ENCODE results near the gene ASPA. TPM values are rescaled to one million over a fixed set of nuclear protein-coding genes. Genes with fewer than 3 reads are reported as not detected.

The ASPA gene
- total and polyA plus RNA-seq, 2 donors (not counting 3 experiments of a cell fraction or from before 2014, with no cell fraction given) = 0.01 TPM; not detected in 1

- no peaks in the 10 kb centered on the region for H3K27me3 ChIP-seq (ENCODE audit: control insufficient read depth in 2 of 2, insufficient read depth in 2 of 2, low read length in 2 of 2)
- H3K9me1 ChIP-seq (replicated peaks; ENCODE audit: control insufficient read depth, extremely low read depth, insufficient read depth, low read length) = no peaks in the 10 kb centered on the region
- intact Hi-C loops (cut with micrococcal nuclease) (no loop called here), dilution Hi-C loops (cut with MboI; ENCODE audit: extremely low pct_ligation_motif_present, low sequenced_read_pairs) (no loop called here)
- no peak for FAIRE-seq
- H3K79me2 ChIP-seq (ENCODE audit: control insufficient read depth, insufficient read depth, low read length) = no peaks in the 10 kb centered on the region
- H4K20me1 ChIP-seq (replicated peaks; ENCODE audit: control insufficient read depth, extremely low read depth, insufficient read depth, low read length) = no peaks in the 10 kb centered on the region
- BruUV-seq (replicated peaks) = no TSS peak
- H3K36me3 ChIP-seq (ENCODE audit: control insufficient read depth in 2 of 2, extremely low read depth in 1 of 2, insufficient read depth in 2 of 2, low read length in 2 of 2) = no peaks in the 10 kb centered on the region
- H3K27ac ChIP-seq (ENCODE audit: insufficient read depth, low read depth, low read length) = no peak overlapping the region
- no peaks in the 10 kb centered on the region for H3K4me1 ChIP-seq (ENCODE audit: control insufficient read depth, extremely low read depth, insufficient read depth, low read length)
- no peak overlapping the region for H3K9ac ChIP-seq (replicated peaks; ENCODE audit: extremely low read depth, insufficient read depth, low read length)
- no peak overlapping the region for H3K4me3 ChIP-seq (replicated peaks in 1 of 3; ENCODE audit: insufficient read depth in 1 of 3, low read depth in 1 of 3, low read length in 3 of 3)
- H3K9me3 ChIP-seq (replicated peaks; ENCODE audit: control insufficient read depth, insufficient read depth, low read length) = no peaks in the 10 kb centered on the region
- no peak overlapping the region for H2AFZ ChIP-seq (ENCODE audit: low read depth, low read length)
- no peak for DNase-seq (ENCODE audit: low read depth, low spot score)
- ChIA-PET POLR2A (no interaction called here), CTCF (no interaction called here)
- no peak overlapping the region for H3K4me2 ChIP-seq (ENCODE audit: insufficient read depth, low read length)
- TF ChIP-seq FOS (IDR thresholded peaks at IDR 0.05; ENCODE audit: borderline replicate concordance, insufficient read depth, low read length) = no peak
- TF ChIP-seq CTCF (IDR thresholded peaks at IDR 0.05; ENCODE audit: extremely low read depth in 1 of 2, insufficient read depth in 1 of 2, low read depth in 1 of 2, low read length in 2 of 2) = no peak
- TF ChIP-seq MYC (IDR thresholded peaks at IDR 0.05; ENCODE audit: low read depth, low read length) = no peak
Measured at GRCh38 chr17:3447625-3448024, 28.2 kb upstream of the ASPA start.

GRCh38 chr17:3448059-3448665 lies 27.6 kb upstream of the ASPA start:
- H3K9me1 ChIP-seq (replicated peaks; ENCODE audit: control insufficient read depth, extremely low read depth, insufficient read depth, low read length) = no peaks in the 10 kb centered on the region
- dilution Hi-C loops (cut with MboI; ENCODE audit: extremely low pct_ligation_motif_present, low sequenced_read_pairs) = no loop called here
- no peak overlapping the region for H2AFZ ChIP-seq (ENCODE audit: low read depth, low read length)
- H3K4me1 ChIP-seq (ENCODE audit: control insufficient read depth, extremely low read depth, insufficient read depth, low read length) = no peaks in the 10 kb centered on the region
- TF ChIP-seq JUN (IDR thresholded peaks at IDR 0.05; ENCODE audit: borderline replicate concordance, insufficient read depth, insufficient read length, low read depth) (no peak), MAX (IDR thresholded peaks at IDR 0.05; ENCODE audit: insufficient read depth, insufficient read length) (no peak), POLR2A (IDR thresholded peaks at IDR 0.05; ENCODE audit: low read depth, low read length) (no peak), MYC (IDR thresholded peaks at IDR 0.05; ENCODE audit: low read depth, low read length) (no peak), FOS (IDR thresholded peaks at IDR 0.05; ENCODE audit: borderline replicate concordance, insufficient read depth, low read length) (no peak), CTCF (IDR thresholded peaks at IDR 0.05; ENCODE audit: extremely low read depth in 1 of 2, insufficient read depth in 1 of 2, low read depth in 1 of 2, low read length in 2 of 2) (no peak), GATA2 (IDR thresholded peaks at IDR 0.05; ENCODE audit: insufficient read depth, insufficient read length, low read depth, low read length) (no peak)
- BruUV-seq (replicated peaks) = no TSS peak
- H3K36me3 ChIP-seq (ENCODE audit: control insufficient read depth in 2 of 2, extremely low read depth in 1 of 2, insufficient read depth in 2 of 2, low read length in 2 of 2) = no peaks in the 10 kb centered on the region
- H3K27me3 ChIP-seq (ENCODE audit: control insufficient read depth in 2 of 2, insufficient read depth in 2 of 2, low read length in 2 of 2) = no peaks in the 10 kb centered on the region
- intact Hi-C loops (cut with micrococcal nuclease) = no loop called here
- FAIRE-seq (no peak), DNase-seq (ENCODE audit: low read depth, low spot score) (no peak)
- no peaks in the 10 kb centered on the region for H3K9me3 ChIP-seq (replicated peaks; ENCODE audit: control insufficient read depth, insufficient read depth, low read length)
- no peak overlapping the region for H3K9ac ChIP-seq (replicated peaks; ENCODE audit: extremely low read depth, insufficient read depth, low read length)
- no peaks in the 10 kb centered on the region for H4K20me1 ChIP-seq (replicated peaks; ENCODE audit: control insufficient read depth, extremely low read depth, insufficient read depth, low read length)
- H3K79me2 ChIP-seq (ENCODE audit: control insufficient read depth, insufficient read depth, low read length) = no peaks in the 10 kb centered on the region
- ChIA-PET POLR2A (no interaction called here), CTCF (no interaction called here)
- no peak overlapping the region for H3K4me2 ChIP-seq (ENCODE audit: insufficient read depth, low read length)
- no peak overlapping the region for H3K27ac ChIP-seq (ENCODE audit: insufficient read depth, low read depth, low read length)
- H3K4me3 ChIP-seq (replicated peaks in 1 of 3; ENCODE audit: insufficient read depth in 1 of 3, low read depth in 1 of 3, low read length in 3 of 3) = no peak overlapping the region

Measured in endothelial cell of umbilical vein (primary cell).